ENCODE measurements around the gene TSC1.

- TF ChIP-seq CTCF (IDR thresholded peaks at IDR 0.05; ENCODE audit: borderline replicate concordance, extremely low read depth, low read length, poor library complexity, severe bottlenecking) (no peak), EZH2 (IDR thresholded peaks at IDR 0.05; ENCODE audit: borderline replicate concordance, low read depth, low read length, severe bottlenecking) (no peak)
Observed at GRCh38 chr9:132849185-132849706, 95.2 kb downstream of the TSC1 start.

All from DND-41 (cell line).